Measurements from ENCODE around the gene GGA1.

- no peak for TF ChIP-seq CTCF (conservative IDR thresholded peaks at IDR 0.05; ENCODE audit: low read depth, low read length)
- TF ChIP-seq FOS (IDR thresholded peaks at IDR 0.05; ENCODE audit: low read depth, low read length), result no peak
- TF ChIP-seq POLR2A (IDR thresholded peaks at IDR 0.05; ENCODE audit: low read depth, low read length), result no peak
- TF ChIP-seq ELK1 (IDR thresholded peaks at IDR 0.05; ENCODE audit: borderline replicate concordance, low read depth, low read length), result no peak
Measured at GRCh38 chr22:37566329-37566837, 42.3 kb upstream of the GGA1 start.

Measured in IMR-90 (cell line).